WTC11 (cell line): ENCODE data around the gene LMF2. TPM values are rescaled to one million over a fixed set of nuclear protein-coding genes. Genes with fewer than 3 reads are reported as not detected.

Experiments used
- ATAC-seq: fragments of 200-7000 bp; cut with Tn5 transposase; 2 replicates; pipeline ENCODE4 v1.10.0; 2021; ENCODE audit warnings: mild to moderate bottlenecking, moderate library complexity
- CTCF ChIA-PET: fragments of 300-600 bp; sonication (Branson Sonifier 250); formaldehyde crosslinking; loops from one replicate; lab custom pipeline; 2021; ENCODE audit warnings: antibody characterized with exemption; lab: Charles Lee
- POLR2A ChIA-PET: fragments of 350-600 bp; sonication (Branson Sonifier 250); formaldehyde crosslinking; loops from one replicate; lab custom pipeline; 2021; ENCODE audit warnings: antibody characterized with exemption; lab: Charles Lee
- DNase-seq: peaks from one replicate; pipeline ENCODE4 v3.0.0; 2021; ENCODE audit warnings: low spot score
- H3K27ac Mint-ChIP-seq: 2 replicates; pipeline ENCODE4 v1.8.0; 2021; ENCODE audit warnings: mixed read lengths
- H3K27me3 Mint-ChIP-seq: 2 replicates; pipeline ENCODE4 v1.8.0; 2021; ENCODE audit warnings: low read depth, mild to moderate bottlenecking, moderate library complexity, mixed read lengths
- H3K36me3 Mint-ChIP-seq: 2 replicates; pipeline ENCODE4 v1.8.0; 2021; ENCODE audit warnings: mixed read lengths
- H3K4me1 Mint-ChIP-seq: 2 replicates; pipeline ENCODE4 v1.8.0; 2022; ENCODE audit warnings: mixed read lengths
- H3K4me3 Mint-ChIP-seq: 2 replicates; pipeline ENCODE4 v1.8.0; 2021; ENCODE audit warnings: mild to moderate bottlenecking, moderate library complexity, mixed read lengths
- H3K9me3 Mint-ChIP-seq: 2 replicates; pipeline ENCODE4 v1.8.0; 2021; ENCODE audit warnings: mixed read lengths
- ATF1 ChIP-seq: sonication (generic); formaldehyde crosslinking; IDR thresholded peaks from 2 replicates; pipeline ENCODE4 v1.8.1; 2023; ENCODE audit warnings: mild to moderate bottlenecking, moderate library complexity, missing genetic modification reagents
- GABPB1 ChIP-seq: sonication (generic); formaldehyde crosslinking; IDR thresholded peaks from 2 replicates; pipeline ENCODE4 v1.8.1; 2023; ENCODE audit warnings: mild to moderate bottlenecking, missing genetic modification reagents
- GRHL2 ChIP-seq: fragments of 250-450 bp; sonication (Bioruptor Pico); IDR thresholded peaks from 2 replicates; pipeline ENCODE4 v1.8.0; 2022; ENCODE audit warnings: mild to moderate bottlenecking, moderate library complexity; ENCODE audit not compliant: insufficient replicate concordance, severe bottlenecking
- JUN ChIP-seq: sonication (generic); formaldehyde crosslinking; IDR thresholded peaks from 2 replicates; pipeline ENCODE4 v1.8.0; 2023; ENCODE audit warnings: mild to moderate bottlenecking, missing genetic modification reagents
- NFE2L1 ChIP-seq: sonication (generic); formaldehyde crosslinking; IDR thresholded peaks from 2 replicates; pipeline ENCODE4 v1.8.1; 2023; ENCODE audit warnings: missing genetic modification reagents
- ZNF232 ChIP-seq: sonication (generic); formaldehyde crosslinking; IDR thresholded peaks from 2 replicates; pipeline ENCODE4 v1.8.0; 2022; ENCODE audit warnings: mild to moderate bottlenecking, missing genetic modification reagents
- total RNA-seq: library from RNA; stranded (reverse); gene quantifications from 3 replicates; pipeline ENCODE4 v1.2.3, GENCODE V29; 2021
- TF ChIP-seq, protein P1 (sequence below): sonication (generic); formaldehyde crosslinking; conservative IDR thresholded peaks from 2 replicates; pipeline ENCODE4 v1.8.1; 2023; ENCODE audit warnings: mild to moderate bottlenecking, low read depth, missing genetic modification reagents, moderate library complexity
- TF ChIP-seq, protein P2 (sequence below): sonication (generic); formaldehyde crosslinking; IDR thresholded peaks from 2 replicates; pipeline ENCODE4 v1.8.0; 2022; ENCODE audit warnings: mild to moderate bottlenecking, missing genetic modification reagents
- TF ChIP-seq, protein P3 (sequence below): fragments of 200-600 bp; IDR thresholded peaks from 2 replicates; pipeline ENCODE4 v1.8.0; 2022; ENCODE audit warnings: antibody characterized with exemption
- TF ChIP-seq, protein P4 (sequence below): fragments of 250-450 bp; sonication (Bioruptor Pico); IDR thresholded peaks from 2 replicates; pipeline ENCODE4 v1.9.0; 2021; ENCODE audit warnings: moderate library complexity, mild to moderate bottlenecking, inconsistent platforms, borderline replicate concordance
- TF ChIP-seq, protein P5 (sequence below): sonication (generic); formaldehyde crosslinking; IDR thresholded peaks from 2 replicates; pipeline ENCODE4 v1.8.1; 2022; ENCODE audit warnings: low read depth, missing genetic modification reagents, borderline replicate concordance
- TF ChIP-seq, protein P6 (sequence below): fragments of 250-450 bp; sonication (Bioruptor Pico); IDR thresholded peaks from 2 replicates; pipeline ENCODE4 v1.8.0; 2021; ENCODE audit warnings: mild to moderate bottlenecking
- TF ChIP-seq, protein P7 (sequence below): sonication (generic); formaldehyde crosslinking; IDR thresholded peaks from 2 replicates; pipeline ENCODE4 v1.8.1; 2022; ENCODE audit warnings: missing genetic modification reagents, borderline replicate concordance

LMF2 gene
- total RNA-seq, 1 experiment from 2014 or later, result 43.7 TPM

DNA sequence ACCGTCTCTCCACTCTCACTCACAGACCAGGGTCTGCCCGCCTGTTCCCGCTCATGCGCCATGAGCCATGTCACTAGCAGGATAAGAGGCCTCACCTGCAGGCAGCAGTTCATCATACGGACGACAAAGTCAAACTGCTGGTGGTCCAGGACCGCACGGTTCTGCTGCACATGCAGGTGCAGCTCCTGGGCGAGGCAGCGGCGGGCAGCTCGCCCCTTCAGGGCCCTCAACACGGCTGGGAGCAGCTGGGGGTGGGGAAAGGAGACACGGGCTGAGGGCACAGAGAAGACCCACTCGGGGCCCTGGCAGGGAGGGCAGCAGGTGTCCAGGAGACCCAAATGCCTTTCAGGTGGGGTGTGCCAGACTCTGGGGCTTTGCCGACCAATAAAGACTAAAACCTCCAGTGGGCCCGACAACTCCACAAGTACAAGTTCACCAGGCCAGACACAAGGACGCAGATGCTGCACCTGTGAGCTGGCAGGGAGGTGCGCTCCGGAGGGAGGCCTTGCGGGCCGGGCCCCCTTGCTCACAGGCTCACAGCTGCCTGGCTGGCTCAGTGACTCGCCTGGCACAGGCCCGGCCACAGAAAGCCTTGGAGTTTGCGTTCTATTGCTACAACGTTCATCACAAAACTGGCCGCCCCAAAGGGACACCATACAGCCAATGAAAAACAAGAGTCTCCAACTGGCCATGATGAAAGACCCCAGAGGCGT lies 44.2 kb downstream of the LMF2 start:
- Mint-ChIP-seq H3K9me3 (no peaks in the 10 kb centered on the region), H3K27me3 (no peaks in the 10 kb centered on the region; the same call in 1 of the 2 replicates), H3K4me1 (no peaks in the 10 kb centered on the region), H3K27ac (no peak overlapping the region), H3K36me3 (peaks cover 40% of the 10 kb centered on the region), H3K4me3 (no peak overlapping the region)
- no peak for ATAC-seq
- TF ChIP-seq JUN (CRISPR knock-in tag) (no peak), ZNF232 (CRISPR knock-in tag) (no peak), GRHL2 (CRISPR knock-in tag) (no peak), NFE2L1 (CRISPR knock-in tag) (no peak), ATF1 (CRISPR knock-in tag) (no peak), GABPB1 (CRISPR knock-in tag) (no peak)
- TF ChIP-seq, protein P1, sequence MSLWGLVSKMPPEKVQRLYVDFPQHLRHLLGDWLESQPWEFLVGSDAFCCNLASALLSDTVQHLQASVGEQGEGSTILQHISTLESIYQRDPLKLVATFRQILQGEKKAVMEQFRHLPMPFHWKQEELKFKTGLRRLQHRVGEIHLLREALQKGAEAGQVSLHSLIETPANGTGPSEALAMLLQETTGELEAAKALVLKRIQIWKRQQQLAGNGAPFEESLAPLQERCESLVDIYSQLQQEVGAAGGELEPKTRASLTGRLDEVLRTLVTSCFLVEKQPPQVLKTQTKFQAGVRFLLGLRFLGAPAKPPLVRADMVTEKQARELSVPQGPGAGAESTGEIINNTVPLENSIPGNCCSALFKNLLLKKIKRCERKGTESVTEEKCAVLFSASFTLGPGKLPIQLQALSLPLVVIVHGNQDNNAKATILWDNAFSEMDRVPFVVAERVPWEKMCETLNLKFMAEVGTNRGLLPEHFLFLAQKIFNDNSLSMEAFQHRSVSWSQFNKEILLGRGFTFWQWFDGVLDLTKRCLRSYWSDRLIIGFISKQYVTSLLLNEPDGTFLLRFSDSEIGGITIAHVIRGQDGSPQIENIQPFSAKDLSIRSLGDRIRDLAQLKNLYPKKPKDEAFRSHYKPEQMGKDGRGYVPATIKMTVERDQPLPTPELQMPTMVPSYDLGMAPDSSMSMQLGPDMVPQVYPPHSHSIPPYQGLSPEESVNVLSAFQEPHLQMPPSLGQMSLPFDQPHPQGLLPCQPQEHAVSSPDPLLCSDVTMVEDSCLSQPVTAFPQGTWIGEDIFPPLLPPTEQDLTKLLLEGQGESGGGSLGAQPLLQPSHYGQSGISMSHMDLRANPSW (CRISPR knock-in tag), result no peak
- TF ChIP-seq, protein P2, sequence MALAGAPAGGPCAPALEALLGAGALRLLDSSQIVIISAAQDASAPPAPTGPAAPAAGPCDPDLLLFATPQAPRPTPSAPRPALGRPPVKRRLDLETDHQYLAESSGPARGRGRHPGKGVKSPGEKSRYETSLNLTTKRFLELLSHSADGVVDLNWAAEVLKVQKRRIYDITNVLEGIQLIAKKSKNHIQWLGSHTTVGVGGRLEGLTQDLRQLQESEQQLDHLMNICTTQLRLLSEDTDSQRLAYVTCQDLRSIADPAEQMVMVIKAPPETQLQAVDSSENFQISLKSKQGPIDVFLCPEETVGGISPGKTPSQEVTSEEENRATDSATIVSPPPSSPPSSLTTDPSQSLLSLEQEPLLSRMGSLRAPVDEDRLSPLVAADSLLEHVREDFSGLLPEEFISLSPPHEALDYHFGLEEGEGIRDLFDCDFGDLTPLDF (CRISPR knock-in tag), result no peak
- TF ChIP-seq, protein P3, sequence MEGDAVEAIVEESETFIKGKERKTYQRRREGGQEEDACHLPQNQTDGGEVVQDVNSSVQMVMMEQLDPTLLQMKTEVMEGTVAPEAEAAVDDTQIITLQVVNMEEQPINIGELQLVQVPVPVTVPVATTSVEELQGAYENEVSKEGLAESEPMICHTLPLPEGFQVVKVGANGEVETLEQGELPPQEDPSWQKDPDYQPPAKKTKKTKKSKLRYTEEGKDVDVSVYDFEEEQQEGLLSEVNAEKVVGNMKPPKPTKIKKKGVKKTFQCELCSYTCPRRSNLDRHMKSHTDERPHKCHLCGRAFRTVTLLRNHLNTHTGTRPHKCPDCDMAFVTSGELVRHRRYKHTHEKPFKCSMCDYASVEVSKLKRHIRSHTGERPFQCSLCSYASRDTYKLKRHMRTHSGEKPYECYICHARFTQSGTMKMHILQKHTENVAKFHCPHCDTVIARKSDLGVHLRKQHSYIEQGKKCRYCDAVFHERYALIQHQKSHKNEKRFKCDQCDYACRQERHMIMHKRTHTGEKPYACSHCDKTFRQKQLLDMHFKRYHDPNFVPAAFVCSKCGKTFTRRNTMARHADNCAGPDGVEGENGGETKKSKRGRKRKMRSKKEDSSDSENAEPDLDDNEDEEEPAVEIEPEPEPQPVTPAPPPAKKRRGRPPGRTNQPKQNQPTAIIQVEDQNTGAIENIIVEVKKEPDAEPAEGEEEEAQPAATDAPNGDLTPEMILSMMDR, result no peak
- TF ChIP-seq, protein P4, sequence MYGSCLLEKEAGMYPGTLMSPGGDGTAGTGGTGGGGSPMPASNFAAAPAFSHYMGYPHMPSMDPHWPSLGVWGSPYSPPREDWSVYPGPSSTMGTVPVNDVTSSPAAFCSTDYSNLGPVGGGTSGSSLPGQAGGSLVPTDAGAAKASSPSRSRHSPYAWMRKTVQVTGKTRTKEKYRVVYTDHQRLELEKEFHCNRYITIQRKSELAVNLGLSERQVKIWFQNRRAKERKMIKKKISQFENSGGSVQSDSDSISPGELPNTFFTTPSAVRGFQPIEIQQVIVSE (CRISPR knock-in tag), result no peak
- TF ChIP-seq, protein P5, sequence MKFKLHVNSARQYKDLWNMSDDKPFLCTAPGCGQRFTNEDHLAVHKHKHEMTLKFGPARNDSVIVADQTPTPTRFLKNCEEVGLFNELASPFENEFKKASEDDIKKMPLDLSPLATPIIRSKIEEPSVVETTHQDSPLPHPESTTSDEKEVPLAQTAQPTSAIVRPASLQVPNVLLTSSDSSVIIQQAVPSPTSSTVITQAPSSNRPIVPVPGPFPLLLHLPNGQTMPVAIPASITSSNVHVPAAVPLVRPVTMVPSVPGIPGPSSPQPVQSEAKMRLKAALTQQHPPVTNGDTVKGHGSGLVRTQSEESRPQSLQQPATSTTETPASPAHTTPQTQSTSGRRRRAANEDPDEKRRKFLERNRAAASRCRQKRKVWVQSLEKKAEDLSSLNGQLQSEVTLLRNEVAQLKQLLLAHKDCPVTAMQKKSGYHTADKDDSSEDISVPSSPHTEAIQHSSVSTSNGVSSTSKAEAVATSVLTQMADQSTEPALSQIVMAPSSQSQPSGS (CRISPR knock-in tag), result no peak
- TF ChIP-seq, protein P6, sequence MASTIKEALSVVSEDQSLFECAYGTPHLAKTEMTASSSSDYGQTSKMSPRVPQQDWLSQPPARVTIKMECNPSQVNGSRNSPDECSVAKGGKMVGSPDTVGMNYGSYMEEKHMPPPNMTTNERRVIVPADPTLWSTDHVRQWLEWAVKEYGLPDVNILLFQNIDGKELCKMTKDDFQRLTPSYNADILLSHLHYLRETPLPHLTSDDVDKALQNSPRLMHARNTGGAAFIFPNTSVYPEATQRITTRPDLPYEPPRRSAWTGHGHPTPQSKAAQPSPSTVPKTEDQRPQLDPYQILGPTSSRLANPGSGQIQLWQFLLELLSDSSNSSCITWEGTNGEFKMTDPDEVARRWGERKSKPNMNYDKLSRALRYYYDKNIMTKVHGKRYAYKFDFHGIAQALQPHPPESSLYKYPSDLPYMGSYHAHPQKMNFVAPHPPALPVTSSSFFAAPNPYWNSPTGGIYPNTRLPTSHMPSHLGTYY, result no peak
- TF ChIP-seq, protein P7, sequence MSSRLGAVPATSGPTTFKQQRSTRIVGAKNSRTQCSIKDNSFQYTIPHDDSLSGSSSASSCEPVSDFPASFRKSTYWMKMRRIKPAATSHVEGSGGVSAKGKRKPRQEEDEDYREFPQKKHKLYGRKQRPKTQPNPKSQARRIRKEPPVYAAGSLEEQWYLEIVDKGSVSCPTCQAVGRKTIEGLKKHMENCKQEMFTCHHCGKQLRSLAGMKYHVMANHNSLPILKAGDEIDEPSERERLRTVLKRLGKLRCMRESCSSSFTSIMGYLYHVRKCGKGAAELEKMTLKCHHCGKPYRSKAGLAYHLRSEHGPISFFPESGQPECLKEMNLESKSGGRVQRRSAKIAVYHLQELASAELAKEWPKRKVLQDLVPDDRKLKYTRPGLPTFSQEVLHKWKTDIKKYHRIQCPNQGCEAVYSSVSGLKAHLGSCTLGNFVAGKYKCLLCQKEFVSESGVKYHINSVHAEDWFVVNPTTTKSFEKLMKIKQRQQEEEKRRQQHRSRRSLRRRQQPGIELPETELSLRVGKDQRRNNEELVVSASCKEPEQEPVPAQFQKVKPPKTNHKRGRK, result no peak
- no peak for DNase-seq
- POLR2A ChIA-PET, result no interaction called here
- CTCF ChIA-PET, result interaction anchor here (0.9 kb wide), 1 partner anchor 10 kb away, joined by 3 read pairs; no protein-coding TSS in a partner anchor
